LoVo (cell line): Measurements from ENCODE around the gene BZW2.
A peak's percentile ranks its signal among the peaks of the same experiment; 100 is the strongest.

Experiments
- DNase-seq: peaks from one replicate; pipeline ENCODE4 v3.0.0-alpha.2; 2016; ENCODE audit warnings: low spot score

BZW2 gene

DNA sequence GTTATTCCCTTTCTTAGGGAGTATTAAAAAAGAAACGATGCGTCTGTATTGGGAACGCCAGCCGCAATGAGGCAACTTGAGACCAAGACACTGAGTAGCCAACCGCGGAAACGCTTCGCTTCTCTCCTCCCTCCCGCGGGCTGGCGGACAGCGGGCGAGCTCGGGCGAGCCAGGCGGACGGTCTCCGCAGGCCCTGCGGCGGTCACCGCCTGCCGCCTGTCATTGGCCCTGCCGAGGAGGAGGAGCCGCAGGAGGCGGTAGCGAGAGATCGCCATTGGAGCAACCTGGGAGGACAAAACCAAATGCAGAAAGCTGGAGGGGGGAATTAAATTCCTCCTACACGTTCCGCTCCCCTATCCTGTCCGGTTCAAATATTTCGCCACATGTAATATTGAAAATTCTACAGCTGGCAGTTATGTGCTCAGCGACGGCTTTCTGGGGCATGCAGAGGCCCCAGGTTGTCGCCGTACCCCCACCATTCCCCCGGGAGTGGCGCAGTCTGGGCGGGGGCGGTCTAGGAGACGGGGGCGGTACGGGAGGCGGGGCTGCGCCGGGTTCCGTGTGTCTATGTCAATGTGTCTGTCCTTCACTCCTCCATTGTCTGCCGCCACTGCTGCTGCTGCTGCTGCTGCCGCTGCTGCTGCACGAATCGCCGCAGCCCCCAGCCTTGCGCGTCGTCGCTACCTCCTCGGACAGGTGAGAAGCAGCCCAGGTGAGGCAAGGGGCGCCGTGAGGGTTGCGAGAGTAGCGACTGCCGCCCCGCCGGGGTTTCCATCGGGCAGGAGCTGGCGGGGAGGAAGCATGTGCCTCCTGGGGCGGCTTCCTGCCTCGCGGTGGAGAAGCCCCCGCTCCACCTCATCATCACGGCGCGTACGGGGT is at the start of gene BZW2, which contains the start of gene ANKMY2:
BZW2 (plus strand) TSS at position 589 of the 879 bp plus-strand sequence. CDS start 19,263 bp downstream, outside the sequence.
ANKMY2 (minus strand) TSS at position 162 of the 879 bp plus-strand sequence. CDS start 181 bp downstream, outside the sequence.
- peak; percentile 99 for DNase-seq

DNA sequence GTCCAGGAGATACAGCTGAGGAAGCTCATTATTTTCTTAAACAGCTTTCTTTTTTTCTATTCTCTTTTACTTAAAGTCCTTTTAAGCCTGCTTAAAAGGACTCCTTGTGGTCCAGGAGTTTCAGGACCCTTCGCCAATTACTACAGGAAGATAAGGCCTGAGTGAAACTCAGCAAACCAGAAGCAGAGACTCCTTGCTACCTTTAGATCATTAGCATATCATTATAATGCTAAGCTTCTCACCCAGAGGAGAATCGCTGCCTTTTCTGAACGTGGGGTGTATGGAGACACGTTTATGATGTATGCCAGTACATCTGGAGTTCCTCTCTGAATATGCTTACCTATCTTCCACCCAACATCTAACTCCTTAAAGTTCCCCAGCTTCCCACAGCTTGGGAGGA is 48.0 kb upstream of the BZW2 start:
- no peak for DNase-seq

DNA sequence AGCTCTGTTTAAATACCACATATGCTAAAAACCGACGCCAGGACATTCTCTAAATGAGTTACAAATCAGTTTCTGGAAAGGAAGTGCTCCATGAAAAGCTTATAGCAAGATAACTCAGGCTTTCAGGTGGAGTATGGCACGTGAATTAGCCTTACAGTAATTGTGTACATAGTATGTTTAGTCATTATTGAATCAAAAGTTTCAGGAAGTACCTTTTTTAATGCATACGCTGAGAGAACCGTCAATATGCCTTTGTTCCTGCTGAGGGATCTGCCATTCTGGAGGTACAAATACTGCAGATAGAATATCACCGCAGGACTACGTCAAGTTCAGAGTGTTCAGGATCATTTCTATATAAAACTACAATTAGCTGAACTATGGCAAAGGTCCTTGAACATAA is 46.1 kb upstream of the BZW2 start:
- no peak for DNase-seq

DNA sequence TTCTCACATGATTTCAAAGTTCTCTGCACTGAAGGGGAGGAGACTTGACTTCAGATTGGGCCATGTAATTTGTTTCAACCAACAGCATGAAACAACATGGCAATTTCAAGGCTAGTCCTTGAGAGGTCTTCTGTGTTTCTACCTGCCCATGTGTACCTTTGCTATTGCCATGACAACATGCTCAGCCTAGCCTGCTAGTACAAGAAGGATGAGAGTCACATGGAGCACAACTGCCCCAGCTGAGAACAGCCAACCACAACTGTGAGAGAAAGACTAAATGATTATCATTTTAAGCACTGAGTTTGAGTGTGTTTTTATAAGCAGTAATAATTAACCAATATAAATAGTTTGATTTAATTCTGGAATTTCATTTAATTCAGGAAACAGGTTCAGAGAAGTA is 42.3 kb upstream of the BZW2 start:
- DNase-seq, result no peak

DNA sequence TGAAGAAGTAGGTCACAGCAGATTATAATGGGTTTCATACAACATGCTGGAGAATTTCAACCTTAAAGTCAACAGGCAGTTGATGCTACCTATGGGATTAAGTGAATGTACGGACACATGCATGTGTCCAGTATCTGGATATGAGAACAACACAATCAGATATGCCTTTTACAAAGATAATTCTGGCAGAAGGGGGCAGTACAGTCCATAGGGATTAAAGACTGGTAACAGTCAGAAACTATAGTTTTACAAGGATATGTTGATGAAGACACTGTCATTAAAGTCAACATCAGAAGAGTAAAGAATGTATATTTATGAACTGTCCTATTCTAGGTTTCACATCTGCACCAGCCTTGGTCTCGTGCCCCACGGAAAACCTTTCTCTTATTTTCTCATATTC is 41.9 kb upstream of the BZW2 start:
- no peak for DNase-seq

DNA sequence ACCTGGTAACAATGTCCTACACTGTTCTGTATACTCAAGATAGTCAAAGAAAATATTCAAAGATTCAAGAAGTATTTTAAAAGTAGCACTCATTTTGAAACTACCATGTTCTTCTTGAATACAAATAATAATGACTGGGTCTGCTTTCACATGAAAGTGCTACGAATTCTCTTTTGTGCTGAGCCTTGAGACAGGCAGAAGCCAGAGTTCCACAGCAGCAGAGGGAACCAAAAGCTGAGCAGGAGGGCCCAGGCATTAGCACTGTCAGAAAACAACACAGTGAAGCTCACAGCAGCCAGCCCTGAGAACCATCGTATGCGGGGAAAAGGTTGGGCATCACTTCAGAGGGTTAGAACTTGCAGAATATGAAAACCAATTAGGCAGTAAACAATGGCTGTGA is 39.3 kb upstream of the BZW2 start:
- no peak for DNase-seq

DNA sequence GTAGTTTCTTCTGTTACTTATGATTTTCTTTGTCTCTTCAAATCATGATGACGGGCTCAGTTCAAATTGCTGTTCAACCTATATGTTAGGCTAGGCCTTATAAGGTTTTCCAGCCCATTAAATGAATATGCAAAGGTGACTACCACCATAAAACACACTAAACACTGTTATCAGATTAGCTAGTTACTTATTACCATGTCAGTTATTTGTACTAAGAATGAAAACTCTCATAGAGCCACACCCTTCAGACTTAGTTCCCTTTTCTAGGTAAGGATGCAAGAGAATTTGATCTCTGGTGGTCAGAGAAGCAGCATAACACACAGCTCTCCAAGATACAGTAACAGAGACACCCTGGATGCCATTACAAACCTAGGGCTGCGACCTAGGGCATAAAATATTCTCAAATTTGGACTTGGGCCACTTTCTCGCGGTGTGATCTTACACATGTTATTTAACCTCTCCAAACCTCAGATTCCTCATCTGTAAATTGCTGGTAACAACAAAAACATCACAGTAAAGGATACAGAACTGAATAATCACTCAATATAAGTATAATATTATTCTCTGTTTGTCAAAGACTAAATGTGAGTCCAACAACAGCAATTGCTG is 36.0 kb upstream of the BZW2 start:
- peak; percentile 83 for DNase-seq

DNA sequence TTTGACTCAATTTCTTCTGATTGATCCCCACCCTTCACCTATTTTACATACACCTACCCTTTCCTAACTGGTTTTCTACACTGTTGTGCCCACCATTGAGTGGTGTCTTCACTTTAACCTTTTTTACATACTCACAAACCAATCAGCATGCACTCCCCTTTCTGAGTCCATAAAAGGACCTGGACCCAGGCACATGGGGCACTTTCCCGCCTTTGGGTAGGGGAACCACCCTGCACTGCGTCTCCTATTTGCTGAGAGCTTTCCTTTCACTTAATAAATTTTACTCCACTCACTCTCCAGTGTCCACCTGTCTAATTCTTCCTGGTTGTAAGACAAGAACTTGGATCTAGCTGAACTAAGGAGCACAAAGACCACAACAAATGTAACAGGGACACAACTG is 34.3 kb upstream of the BZW2 start:
- DNase-seq, result no peak

DNA sequence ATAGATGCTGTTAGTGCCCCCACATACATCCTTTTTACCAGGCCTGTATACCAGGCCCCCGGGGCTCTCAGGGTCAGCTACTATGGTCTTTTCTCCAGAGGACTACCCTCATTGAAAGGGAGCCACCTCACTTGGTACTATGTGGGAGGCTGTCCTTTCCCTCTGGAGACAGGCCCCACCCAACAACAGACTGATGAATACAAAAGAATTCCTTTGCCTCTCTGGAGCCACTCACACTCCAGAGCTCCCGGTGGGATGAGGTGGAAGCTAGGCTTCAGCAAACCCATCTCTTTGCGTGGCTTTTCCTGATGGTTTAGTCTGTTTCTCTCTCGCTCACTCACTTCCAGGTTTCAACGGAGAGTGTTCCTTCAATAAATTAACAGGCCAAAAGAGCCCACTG is 30.8 kb upstream of the BZW2 start:
- DNase-seq, result no peak

DNA sequence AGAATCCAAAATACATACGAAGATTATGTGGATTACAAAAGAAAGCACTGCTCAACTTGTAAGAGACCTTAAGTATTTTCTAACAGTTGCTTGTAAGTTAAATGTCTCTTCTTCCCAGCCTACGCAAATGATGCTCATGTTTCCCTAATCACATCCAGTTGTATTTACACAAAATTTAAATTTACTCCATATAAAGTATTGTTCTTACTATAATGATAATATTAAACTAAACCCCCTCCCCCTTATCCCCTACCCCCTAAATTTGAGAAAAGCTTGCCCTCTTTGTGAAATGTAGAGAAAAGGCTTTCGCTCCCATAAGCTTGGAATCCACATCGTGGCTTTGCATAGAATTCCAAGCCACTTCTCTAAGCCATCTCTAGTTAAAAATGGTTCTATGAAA is 29.9 kb upstream of the BZW2 start:
- no peak for DNase-seq

DNA sequence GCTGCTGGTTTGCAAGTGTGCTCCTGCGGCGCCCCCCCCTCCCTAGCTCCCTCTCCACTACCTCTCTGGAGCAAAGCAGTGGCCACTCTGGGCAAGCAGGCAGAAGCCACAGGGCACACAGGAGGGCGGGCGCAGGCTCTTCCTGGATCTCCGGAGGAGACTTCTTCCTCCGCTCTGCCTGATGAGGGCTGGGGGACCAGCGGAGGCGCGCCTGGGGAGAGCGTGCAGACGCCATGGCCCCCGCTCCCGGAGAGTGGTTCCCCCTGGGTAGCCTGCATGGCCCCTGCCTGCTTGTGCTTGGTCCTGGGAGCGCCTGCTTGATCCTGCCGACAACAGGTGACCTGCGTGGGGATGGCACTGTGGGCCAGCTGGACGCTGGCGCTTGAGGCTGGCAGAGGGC is 29.4 kb upstream of the BZW2 start:
- no peak for DNase-seq

DNA sequence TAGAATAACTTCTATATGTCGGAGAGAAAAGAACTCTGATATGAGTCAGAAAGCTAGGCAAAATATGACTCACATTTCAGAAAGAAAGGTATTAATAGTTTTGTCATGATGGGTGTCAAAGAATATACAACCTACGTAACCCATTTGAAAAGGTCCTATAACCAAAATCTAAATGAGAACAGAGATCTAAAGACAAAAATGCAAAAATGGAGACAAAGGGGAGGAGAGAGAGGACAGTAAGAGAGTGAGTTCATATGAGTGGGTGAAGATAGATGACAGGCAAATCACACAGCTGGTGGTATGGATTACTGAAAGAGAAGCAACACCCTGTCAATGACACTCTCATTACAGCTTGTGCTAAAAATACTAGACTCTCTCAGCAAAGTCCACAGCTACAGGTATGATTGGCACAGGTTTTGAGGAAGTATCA is 26.0 kb upstream of the BZW2 start:
- no peak for DNase-seq

DNA sequence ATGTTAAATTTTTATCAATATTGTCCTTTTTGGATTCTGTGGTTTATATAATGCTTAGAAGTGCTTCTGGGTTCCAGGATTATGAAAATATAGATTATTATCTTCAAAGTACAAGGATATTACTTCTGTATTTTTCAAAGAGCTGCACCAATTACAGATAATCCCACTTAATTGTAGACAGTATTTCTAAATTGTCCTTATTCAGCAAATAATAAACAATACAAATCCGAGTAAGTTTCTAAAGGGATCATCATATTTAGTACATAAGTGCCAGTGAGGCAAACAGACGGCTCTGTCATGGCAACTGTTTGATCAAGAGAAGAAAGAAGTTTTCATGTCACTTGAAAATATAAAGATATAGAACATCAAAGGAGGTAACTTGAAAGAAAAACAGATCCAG is 19.6 kb upstream of the BZW2 start:
- DNase-seq, result no peak

DNA sequence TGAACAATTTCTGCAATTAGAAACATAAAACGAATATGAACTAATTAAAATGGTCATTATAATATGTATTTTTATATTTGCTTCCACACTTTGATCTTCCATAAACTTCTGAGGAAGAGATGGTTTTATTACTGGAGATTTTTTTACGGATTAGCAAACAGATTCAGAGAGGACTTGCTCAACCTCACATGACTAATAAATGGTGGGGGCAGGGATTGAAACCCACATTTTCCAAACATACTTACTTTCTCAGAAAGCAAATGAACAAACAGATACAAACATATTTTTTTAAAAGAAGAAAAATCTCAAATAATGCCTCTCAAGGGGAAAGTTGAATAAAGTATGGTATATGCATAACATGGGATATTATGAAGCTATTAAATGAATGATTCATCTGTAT is 18.7 kb upstream of the BZW2 start:
- no peak for DNase-seq

DNA sequence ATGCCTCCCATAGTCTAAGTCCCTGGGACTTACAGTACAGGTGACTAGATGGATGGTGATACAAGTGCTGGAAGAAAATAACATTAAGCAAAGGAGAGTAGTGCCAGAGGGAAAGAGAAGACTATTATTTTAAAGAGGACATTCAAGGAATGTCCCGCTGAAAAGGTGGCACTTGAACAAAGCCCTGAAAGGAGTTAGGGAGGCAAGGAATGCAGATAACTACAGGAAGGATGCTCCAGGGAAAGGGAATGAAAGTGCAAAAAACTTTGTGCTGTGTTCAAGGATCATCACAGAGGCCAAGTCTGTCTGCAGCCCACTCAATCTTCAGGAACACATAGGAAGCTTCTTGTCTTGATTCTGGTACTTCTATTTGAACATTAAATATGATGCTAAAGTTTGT is 15.3 kb upstream of the BZW2 start:
- DNase-seq, result no peak

DNA sequence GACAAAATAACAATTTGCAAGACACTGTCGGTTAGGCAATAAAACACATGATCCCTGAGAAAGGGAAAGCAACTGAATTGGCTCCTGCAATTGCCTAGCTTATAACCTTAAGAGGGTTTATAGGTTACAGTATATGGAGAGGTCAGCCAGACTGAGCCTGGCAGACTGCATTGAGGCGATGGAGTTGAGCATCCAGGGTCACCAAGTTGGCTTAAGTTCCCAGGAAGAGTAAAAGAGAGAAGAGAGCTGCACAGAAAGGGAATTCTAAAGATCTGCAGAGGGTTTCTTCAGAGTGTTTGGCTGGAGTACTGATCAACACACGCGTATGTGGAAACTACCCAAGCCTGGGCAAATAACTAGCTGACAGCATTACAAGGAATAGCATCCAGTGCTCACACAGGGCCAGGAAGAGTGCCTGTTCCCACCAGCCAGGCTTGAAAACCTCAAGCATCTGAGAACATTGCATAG is 11.7 kb upstream of the BZW2 start:
- no peak for DNase-seq

DNA sequence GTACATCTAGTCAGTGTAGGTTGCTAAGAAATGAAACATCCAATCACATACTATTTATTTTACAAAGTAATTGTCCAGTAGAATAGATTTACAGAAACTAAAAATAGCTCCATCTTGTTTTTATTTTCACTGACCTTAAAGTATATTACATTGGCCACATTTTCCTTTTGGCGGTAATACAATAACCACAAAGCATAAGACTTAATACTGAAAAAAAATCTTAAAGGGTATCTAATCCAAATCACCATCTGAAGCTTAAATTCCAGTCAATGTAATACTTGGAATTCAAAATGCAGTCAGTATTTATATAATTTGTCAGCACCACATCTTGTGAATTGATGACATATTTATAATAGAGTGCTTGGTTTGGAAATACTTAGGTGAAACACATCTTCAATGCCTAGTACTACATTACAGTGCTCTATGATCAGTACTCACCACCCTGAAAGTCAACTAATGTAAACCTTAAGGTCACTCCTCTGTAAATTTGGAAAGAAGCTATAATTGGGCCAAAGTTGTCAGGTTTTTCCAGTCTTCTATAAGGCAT is 9.4 kb upstream of the BZW2 start:
- DNase-seq, result no peak

DNA sequence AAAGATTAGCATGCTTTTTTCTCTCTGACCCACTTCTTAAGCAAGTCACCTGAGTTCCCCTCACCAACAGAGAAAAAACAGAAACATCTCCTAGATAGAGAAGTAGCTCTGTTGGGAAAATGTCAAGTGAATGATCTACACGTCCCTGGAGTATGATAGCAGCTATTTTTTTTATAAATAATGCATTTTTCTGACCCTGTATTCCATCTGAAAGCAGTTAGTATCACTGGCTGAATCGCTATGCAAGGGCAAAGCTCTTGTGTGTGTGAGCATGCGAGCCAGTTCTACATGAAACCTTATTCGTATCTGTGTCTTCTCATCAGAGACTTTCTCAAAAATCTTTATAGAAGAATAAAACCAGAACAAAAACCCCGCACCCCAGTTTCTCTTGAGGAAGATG is 8.6 kb upstream of the BZW2 start:
- DNase-seq, result no peak

DNA sequence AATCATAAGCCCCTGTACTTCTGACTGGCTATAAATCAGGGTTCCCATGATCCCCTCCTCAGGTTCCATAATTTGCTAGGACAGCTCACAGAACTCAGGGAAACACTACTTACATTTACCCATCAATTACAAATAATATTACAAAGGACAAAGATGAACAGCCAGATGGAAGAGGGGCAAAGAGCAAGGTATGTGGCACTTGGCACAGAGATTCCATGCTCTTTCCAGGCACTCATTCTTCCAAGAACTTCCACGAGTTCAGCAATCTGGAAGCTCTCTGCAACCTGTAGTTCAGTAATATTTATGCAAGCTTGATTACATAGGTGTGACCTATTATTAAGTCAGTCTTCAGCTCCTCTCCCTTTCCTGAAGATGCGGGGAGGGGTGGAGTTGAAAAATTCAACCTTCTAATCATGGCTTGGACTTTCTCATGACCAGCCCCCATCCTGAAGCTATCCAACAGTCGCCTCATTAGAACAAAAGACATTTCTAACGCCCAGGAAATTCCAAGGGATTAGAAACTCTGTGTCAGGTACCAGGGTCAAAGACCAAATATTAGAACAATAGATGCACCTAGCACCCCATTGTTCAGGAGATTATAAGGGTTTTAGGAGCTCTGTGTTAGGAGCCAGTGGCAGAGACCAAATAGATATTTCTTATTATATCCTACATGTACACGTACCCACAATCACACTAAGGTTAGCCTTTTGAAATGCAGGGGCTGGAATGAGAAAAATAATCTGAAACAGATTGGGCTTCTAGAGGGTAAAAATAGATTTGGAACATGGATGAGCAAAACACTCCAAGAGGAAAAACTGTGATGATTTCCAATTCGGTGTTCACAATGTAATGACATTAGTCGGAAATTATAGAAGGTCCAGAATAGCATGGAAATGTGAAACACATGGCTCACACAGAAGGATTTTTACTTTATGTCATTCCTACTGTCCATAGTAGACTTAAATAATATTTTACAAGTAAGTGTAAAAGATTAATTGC is 7.4 kb upstream of the BZW2 start:
- no peak for DNase-seq

DNA sequence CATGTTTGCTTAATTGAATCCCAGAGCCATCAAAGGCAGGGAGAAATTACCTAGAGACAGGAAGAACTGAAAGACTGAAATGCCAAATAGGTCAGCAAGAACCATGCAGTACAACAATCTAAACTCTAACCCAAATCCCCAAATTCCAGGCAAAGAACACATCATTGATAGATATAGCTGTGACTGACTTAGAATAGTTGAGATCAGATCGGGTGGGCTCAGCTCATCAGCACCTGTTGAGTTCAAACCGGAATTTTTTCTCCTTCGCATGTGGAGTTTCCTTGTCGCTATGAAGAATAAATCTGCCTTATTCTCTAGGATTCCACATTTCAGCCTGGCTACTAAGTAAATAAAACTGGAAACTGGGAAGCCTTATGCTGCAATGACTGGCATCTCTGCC is 1.8 kb upstream of the BZW2 start:
- no peak for DNase-seq

DNA sequence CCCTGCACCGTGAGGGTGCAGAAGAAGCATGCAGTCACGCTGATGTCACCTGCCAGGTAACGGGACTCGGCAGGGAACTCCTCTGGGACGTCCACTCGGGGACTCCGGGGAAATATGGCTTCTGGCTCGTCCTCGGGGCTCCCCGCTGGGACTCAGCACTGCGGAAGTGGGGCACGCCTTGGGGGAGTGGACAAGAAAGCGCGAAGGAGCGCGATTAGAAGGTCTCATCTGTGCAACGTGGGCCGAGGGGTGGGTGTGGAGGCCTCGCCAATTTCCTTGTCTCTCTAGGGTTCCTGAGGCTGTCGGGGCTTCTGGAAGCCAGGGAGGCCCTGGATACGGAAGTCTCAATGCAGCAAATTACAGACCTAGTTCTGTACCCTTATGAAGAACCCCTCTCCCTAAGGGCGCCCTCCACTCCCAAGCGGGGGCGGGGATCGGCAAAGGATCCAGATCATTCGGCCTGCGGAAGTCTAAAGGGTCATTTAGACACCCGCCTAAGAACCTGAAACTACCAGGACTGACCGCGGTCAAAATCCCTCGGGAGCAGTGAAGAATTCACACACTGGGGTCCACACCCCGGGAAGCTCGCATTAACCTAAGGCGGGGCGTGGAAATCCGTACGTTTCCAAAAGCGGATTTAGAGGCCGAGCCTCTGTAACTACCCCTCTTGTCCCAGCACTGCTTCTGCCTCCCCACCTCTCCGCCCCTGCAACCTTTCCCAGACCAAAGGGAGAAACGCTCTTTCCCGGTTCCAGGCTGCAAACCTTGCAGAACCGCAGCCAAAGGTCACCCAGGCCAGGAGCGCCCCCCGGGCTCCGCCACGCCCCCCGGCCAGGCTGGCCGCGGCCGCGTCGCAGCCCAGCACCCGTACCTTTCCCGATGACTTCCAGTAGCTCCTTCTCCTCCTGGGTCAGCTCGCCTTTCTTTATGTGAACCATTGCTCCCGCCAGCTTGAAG is 1.1 kb upstream of the BZW2 start:
- DNase-seq, result peak; percentile 87
